SK-N-MC (cell line): ENCODE measurements around the gene NCAM2.

Experiments used
- DNase-seq: peaks from one replicate; pipeline ENCODE4 v3.0.0-alpha.2; 2011; ENCODE audit warnings: low read depth, low spot score
- H3K27ac ChIP-seq: fragments of 200-600 bp; sonication (generic); 2 replicates; pipeline ENCODE4 v1.5.1; 2016; ENCODE audit warnings: mixed run types
- H3K36me3 ChIP-seq: fragments of 200-600 bp; sonication (generic); 2 replicates; pipeline ENCODE4 v1.6.1; 2017; ENCODE audit warnings: antibody characterized with exemption, low read length, mixed read lengths; ENCODE audit not compliant: insufficient read depth
- H3K4me3 ChIP-seq: fragments of 200-600 bp; sonication (generic); 2 replicates; pipeline ENCODE4 v1.5.1; 2016
- H3K9ac ChIP-seq: fragments of 200-600 bp; sonication (generic); 2 replicates; pipeline ENCODE4 v1.8.0; 2017; ENCODE audit warnings: mixed run types, mixed read lengths; ENCODE audit not compliant: insufficient read length
- H3K9me3 ChIP-seq: fragments of 200-600 bp; sonication (generic); 2 replicates; pipeline ENCODE4 v1.6.1; 2017; ENCODE audit warnings: low read depth, mild to moderate bottlenecking, antibody characterized with exemption, low read length, moderate library complexity, mixed read lengths
- EZH2 ChIP-seq: fragments of 200-600 bp; sonication (generic); IDR thresholded peaks from one replicate; pipeline ENCODE4 v1.6.1; 2017; ENCODE audit warnings: antibody characterized with exemption
- FOXP2 ChIP-seq: optimal IDR thresholded peaks from 2 replicates; pipeline ENCODE3; 2011; ENCODE audit warnings: mild to moderate bottlenecking, moderate library complexity; ENCODE audit not compliant: insufficient read depth; ENCODE audit errors: extremely low read length, control extremely low read depth
- POLR2AphosphoS5 ChIP-seq: IDR thresholded peaks from 2 replicates; pipeline ENCODE4 v1.6.1; 2012; ENCODE audit warnings: mild to moderate bottlenecking, low read depth, low read length, borderline replicate concordance

Gene NCAM2

DNA sequence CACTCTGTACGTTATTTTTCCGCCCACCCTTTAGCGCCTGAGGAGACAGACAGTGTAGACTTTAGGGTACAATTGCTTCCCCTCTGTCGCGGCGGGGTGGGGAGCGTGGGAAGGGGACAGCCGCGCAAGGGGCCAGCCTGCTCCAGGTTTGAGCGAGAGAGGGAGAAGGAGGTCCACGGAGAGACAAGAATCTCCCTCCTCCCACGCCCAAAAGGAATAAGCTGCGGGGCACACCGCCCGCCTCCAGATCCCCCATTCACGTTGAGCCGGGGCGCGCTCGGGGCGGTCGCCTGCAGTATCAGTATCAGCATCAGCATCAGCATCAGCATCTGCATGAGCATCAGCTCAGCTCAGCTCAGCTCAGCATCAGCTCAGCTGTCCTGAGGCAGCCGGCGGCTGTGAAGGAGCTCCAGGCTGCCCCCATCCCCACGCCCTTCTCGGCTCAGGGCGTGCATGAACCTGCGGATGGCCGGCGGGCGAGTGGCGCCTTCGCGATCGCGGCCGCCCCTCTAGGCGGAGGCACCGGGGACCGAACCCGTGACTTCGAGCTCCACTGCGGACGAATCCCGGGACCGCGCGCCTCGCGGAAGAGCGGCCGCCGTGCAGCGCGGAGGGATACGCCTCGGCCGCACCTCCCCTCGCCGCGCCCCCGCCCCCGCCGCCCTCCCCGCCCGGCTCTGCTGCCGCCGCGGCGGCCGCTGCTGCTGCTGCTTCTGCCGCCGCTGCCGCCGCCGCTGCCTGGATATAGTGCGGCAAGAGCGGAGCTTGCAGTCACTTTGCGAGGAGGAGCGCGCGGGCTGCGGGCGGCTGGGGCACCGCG is at the start of gene NCAM2:
TSS of gene NCAM2 (plus strand) at position 774 of the 820 bp plus-strand sequence.
- H3K9me3 ChIP-seq: no peaks in the 10 kb centered on the region
- H3K36me3 ChIP-seq: no peaks in the 10 kb centered on the region
- TF ChIP-seq FOXP2: no peak
- no peak for TF ChIP-seq POLR2AphosphoS5
- peak within 1 kb of the TSS; percentile 71 for H3K9ac ChIP-seq
- DNase-seq: no peak
- peak within 1 kb of the TSS; percentile 84 for H3K4me3 ChIP-seq
- 0 out of 2 replicates have a peak within 1 kb of the TSS, but pooled peaks have one; percentile 23 for H3K27ac ChIP-seq

DNA sequence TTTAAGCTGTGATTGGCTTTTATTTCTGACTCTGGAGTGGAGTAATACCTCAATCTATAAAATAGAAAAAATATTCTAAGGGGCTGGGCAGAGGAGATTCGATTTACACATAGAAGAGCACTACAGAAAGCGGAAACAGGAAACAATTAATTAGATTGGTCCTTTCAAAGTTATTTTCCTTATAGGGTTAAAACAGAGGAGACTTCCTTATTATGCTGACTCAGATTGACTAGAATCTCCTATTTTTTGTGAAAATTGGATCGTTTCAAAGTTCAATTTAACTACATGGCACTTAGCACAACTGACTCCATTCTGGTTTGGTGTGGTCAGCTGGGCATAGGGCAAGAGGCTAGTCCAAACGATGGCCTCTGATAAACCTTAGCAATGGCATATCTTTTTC is 48.3 kb upstream of the NCAM2 start:
- peak; percentile 12 for DNase-seq
- H3K36me3 ChIP-seq: no peaks in the 10 kb centered on the region
- no peak overlapping the region for H3K4me3 ChIP-seq
- no peak overlapping the region for H3K9ac ChIP-seq
- no peaks in the 10 kb centered on the region for H3K9me3 ChIP-seq
- no peak overlapping the region for H3K27ac ChIP-seq
- TF ChIP-seq FOXP2: no peak
- no peak for TF ChIP-seq POLR2AphosphoS5
- no peak for TF ChIP-seq EZH2

DNA sequence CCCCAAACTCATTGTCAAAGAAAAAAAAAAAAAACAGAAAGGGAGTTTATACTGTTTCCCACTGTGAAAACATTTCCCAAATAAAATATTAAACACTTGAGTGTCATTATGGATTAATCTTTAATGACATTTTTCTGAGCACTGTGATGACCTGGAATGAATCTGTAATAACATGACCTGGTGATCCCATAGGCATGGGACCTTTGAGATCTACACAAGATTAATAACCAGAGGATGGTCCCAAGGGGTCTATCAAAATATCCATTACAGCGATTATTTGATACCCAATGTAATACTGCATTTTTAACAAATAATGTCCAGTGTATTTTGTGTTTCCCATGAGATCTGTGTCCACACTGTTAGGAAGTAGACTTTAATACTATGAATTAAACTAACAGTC is 32.4 kb upstream of the NCAM2 start:
- Histone ChIP-seq H3K9ac (no peak overlapping the region), H3K36me3 (no peaks in the 10 kb centered on the region)
- no peak for DNase-seq

DNA sequence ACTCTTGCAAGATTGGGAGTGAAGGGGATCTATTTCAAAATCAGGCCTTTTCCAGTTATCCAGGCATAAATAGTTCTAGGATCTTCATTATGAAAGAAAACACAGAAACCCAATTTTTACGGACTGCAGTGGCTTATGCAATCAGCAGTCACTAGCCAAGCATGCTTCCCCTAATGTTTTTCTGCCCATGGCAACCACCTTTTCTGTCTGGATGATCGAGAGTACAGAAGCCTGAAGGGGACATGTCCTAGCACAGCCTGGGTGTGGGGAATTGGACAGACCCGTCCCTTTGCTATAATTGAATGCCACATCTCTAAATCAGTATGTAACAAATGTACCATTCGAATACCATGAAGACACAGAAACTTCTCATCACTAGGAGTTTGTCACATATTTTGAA is 29.8 kb upstream of the NCAM2 start:
- Histone ChIP-seq H3K4me3 (peak overlapping the region; percentile 28), H3K9ac (peak overlapping the region; percentile 40), H3K27ac (peak overlapping the region; percentile 8; the same call in 1 of the 2 replicates), H3K9me3 (no peaks in the 10 kb centered on the region), H3K36me3 (no peaks in the 10 kb centered on the region)
- TF ChIP-seq FOXP2 (no peak), EZH2 (no peak), POLR2AphosphoS5 (no peak)
- DNase-seq: no peak

More for the DNA sequence above, 32.4 kb upstream of the NCAM2 start:
- H3K27ac ChIP-seq: no peak overlapping the region
- no peak overlapping the region for H3K4me3 ChIP-seq
- no peak for TF ChIP-seq POLR2AphosphoS5
- TF ChIP-seq EZH2: no peak
- no peaks in the 10 kb centered on the region for H3K9me3 ChIP-seq

DNA sequence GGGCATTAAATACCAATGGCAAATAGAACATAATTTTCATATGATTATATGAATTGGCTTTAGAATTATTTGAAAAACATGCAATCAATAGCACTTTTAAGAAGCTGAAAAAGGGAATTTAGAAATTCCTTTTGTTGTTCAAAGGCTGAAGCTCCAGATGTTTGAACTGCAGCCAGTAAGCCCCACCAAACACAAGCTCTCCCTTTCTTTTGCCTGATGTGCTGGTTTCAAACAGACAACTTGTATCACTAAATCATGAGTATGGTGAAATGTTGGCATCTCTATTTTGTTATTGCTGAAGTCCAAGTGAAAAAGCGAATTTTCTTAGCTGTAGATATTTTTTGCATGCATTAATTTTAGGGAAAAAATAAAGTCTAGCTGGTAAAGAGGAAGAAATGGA is 27.5 kb upstream of the NCAM2 start:
- Histone ChIP-seq H3K27ac (peak overlapping the region; percentile 71), H3K9ac (no peak overlapping the region), H3K9me3 (no peaks in the 10 kb centered on the region), H3K36me3 (no peaks in the 10 kb centered on the region), H3K4me3 (no peak overlapping the region)
- no peak for TF ChIP-seq POLR2AphosphoS5
- TF ChIP-seq FOXP2: no peak
- no peak for TF ChIP-seq EZH2
- no peak for DNase-seq

DNA sequence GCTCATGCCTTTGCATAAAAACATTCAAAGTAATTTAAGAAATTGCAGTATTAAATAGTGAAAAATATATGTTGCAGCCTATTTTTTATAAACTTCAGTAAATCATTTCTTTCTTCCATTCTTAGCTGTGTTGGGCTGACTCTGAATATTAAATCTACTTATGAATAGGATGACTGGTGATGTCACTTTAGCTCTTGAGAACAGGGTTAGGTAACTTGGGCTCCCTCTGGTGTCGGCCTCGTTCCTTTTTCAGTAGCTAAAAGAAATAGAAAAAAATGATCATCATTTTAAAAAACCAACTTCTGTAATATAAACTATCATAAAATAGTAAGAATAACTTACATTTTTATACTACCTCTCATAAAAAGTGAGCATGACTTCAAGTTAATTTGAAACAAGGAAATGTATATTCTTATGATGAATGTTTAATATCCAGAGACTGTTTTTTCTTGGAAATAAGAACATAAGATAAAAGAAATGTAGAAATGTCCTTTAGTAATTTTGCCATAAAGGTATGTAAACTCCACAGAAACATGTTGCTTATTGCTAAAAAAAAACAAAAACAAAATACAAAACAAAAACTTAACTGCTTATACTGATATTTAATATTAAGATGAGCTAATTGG is 26.8 kb upstream of the NCAM2 start:
- DNase-seq: peak; percentile 70
- H3K9ac ChIP-seq: no peak overlapping the region
- peak overlapping the region; percentile 71; the same call in 1 of the 2 replicates for H3K27ac ChIP-seq
- H3K4me3 ChIP-seq: no peak overlapping the region
- TF ChIP-seq POLR2AphosphoS5 (no peak), EZH2 (no peak), FOXP2 (no peak)
- H3K36me3 ChIP-seq: no peaks in the 10 kb centered on the region
- H3K9me3 ChIP-seq: no peaks in the 10 kb centered on the region

DNA sequence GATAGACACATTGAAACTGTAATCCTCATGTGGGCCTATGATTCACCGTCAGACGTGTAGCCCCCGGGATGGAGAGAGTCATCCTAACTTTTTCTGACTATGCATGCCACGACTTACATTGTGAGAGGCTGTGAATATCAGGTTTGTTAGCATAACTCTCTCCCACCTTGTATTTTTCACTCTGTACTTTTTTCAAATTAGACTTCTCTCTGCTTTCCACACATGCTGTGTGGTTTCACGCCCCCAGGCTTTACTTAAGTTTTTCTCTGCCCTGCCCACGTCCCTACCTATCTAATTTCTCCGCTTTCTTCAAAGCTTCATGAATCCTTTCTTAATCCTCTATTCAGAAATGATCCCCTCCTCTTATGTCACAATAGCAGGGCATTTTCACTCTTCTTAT is 3.4 kb upstream of the NCAM2 start:
- H3K9ac ChIP-seq: no peak overlapping the region
- TF ChIP-seq EZH2 (no peak), FOXP2 (no peak), POLR2AphosphoS5 (no peak)
- H3K36me3 ChIP-seq: no peaks in the 10 kb centered on the region
- DNase-seq: no peak
- H3K9me3 ChIP-seq: no peaks in the 10 kb centered on the region
- no peak overlapping the region for H3K27ac ChIP-seq
- H3K4me3 ChIP-seq: no peak overlapping the region

DNA sequence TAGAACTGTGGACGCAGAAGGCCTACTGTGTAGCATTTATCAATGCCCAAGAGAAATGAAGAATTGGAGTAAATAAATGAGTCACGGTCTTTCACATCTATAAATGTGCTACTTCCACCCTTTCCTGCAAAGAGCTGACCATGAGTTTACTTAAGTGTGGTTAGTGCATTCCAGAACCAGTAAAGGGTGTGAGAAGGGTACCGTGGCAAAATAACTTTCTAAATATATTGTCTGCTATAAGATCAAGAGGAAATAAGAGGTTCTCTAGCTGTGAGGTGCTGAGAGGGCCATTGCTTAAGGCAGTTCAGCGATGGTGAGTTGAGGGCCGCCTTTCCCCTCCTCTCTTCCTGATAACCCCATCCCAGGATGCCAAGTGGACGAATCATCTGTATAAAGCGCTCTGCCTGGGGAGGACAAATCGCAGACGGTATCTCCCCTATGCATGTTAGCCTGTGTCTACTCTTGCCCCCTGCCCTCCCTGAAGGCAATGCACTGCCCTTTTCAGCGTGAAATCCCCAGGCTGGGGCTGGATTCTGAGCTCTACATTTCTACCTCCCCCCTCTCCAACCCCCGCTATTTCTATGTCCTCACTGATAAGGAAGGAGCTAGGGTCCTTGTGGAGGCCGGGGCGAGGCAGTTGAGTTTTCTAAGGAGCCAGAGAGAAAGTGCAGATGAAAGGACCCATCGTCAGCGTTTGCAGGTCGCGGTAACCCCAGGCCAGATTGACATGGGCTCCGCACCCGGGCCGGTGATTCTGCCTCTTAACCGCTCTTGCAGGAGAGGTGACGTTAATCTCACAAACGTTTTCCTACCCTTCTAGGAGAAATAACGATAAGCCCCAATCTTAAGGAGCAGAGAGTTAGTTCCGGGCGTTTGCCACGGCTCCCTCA is 1.5 kb upstream of the NCAM2 start:
- DNase-seq: no peak
- Histone ChIP-seq H3K4me3 (no peak overlapping the region), H3K9ac (no peak overlapping the region), H3K27ac (no peak overlapping the region), H3K36me3 (no peaks in the 10 kb centered on the region), H3K9me3 (no peaks in the 10 kb centered on the region)
- no peak for TF ChIP-seq EZH2
